K562 (cell line): ENCODE measurements around the gene GAB2. TPM values are rescaled to one million over a fixed set of nuclear protein-coding genes. Genes with fewer than 3 reads are reported as not detected.

Experiments
- ATAC-seq: fragments of 200-7000 bp; cut with Tn5 transposase; 3 replicates; pipeline ENCODE4 v1.9.1; 2020; ENCODE audit warnings: moderate library complexity
- BruUV-seq: library from RNA; stranded (reverse); fragments of 400-500 nt; replicated peaks from 2 replicates; lab custom pipeline; 2021; lab: Mats Ljungman, UMichigan
- CTCF ChIA-PET: fragments of 300-600 bp; formaldehyde crosslinking; extraction: SDS; loops from one replicate; lab custom pipeline; 2021; ENCODE audit warnings: low intra/inter-chr PET ratio; lab: Yijun Ruan, JAX
- POLR2A ChIA-PET: fragments of 300-600, 350-650 bp; sonication (Branson Sonifier 250); formaldehyde crosslinking; extraction: SDS; loops from one replicate; lab custom pipeline; 2021; ENCODE audit warnings: antibody characterized with exemption, inconsistent platforms; lab: Yijun Ruan, JAX
- DNase-seq, 4 experiments: peaks; one replicate each; pipeline versions ENCODE4 v3.0.0 to v3.0.0-alpha.2; 2011 to 2018; ENCODE audit warnings: low spot score in 3 of 4, mixed read lengths in 3 of 4; ENCODE audit errors: extremely low read depth in 1 of 4
- FAIRE-seq: peaks from 2 replicates; lab custom pipeline; 2011; peaks lifted over from hg19 to GRCh38; lab: Jason Lieb, UNC
- H2AFZ ChIP-seq: 2 replicates; pipeline ENCODE4 v1.6.0; 2011; ENCODE audit warnings: low read depth, low read length, control low read depth, inconsistent platforms
- H3K27ac ChIP-seq: fragments of 200-600 bp; 3 replicates; pipeline ENCODE4 v1.8.0; 2011; ENCODE audit warnings: low read depth, mild to moderate bottlenecking, control low read depth, inconsistent platforms, low read length, moderate library complexity, mixed read lengths; ENCODE audit errors: extremely low read depth
- H3K27me3 ChIP-seq, 2 experiments: fragments of 300-600 bp in 1 of 2; 2 replicates in 1 of 2; 3 replicates in 1 of 2; pipeline versions ENCODE4 v1.6.0 to v1.8.0; 2011; ENCODE audit warnings: inconsistent platforms in 2 of 2, low read length in 2 of 2, mild to moderate bottlenecking in 1 of 2, mixed read lengths in 1 of 2, moderate library complexity in 1 of 2; ENCODE audit not compliant: control insufficient read depth in 2 of 2, insufficient read depth in 2 of 2
- H3K36me3 ChIP-seq: fragments of 300-600 bp; 3 replicates; pipeline ENCODE4 v1.8.0; 2011; ENCODE audit warnings: mild to moderate bottlenecking, low read length, inconsistent platforms; ENCODE audit not compliant: control insufficient read depth, insufficient read depth
- H3K4me1 ChIP-seq, 2 experiments: fragments of 200-600 bp in 1 of 2; replicated peaks in 1 of 2; 2 replicates in 1 of 2; 3 replicates in 1 of 2; pipeline versions ENCODE4 v1.5.1 to v1.8.0; 2011; ENCODE audit warnings: inconsistent platforms in 2 of 2, low read length in 2 of 2, mild to moderate bottlenecking in 1 of 2, mixed read lengths in 1 of 2, moderate library complexity in 1 of 2; ENCODE audit not compliant: control insufficient read depth in 2 of 2, insufficient read depth in 2 of 2
- H3K4me2 ChIP-seq: 2 replicates; pipeline ENCODE4 v1.6.1; 2011; ENCODE audit warnings: low read length, control low read depth, inconsistent platforms, mixed read lengths; ENCODE audit not compliant: insufficient read depth
- H3K4me3 ChIP-seq: fragments of 200-600 bp; sonication (generic), shearing (Covaris generic); 2 replicates; pipeline ENCODE4 v1.5.1; 2016; ENCODE audit warnings: control low read depth, inconsistent platforms
- H3K79me2 ChIP-seq: fragments of 200-600 bp; 3 replicates; pipeline ENCODE4 v1.8.0; 2011; ENCODE audit warnings: low read length, inconsistent platforms; ENCODE audit not compliant: control insufficient read depth, insufficient read depth
- H3K9ac ChIP-seq, 2 experiments: 2 replicates each; pipeline versions ENCODE4 v1.6.0 to v1.6.1; 2011; ENCODE audit warnings: low read depth in 2 of 2, low read length in 2 of 2, control low read depth in 1 of 2, inconsistent platforms in 1 of 2, mild to moderate bottlenecking in 1 of 2, mixed read lengths in 1 of 2; ENCODE audit not compliant: insufficient read depth in 1 of 2
- H3K9me1 ChIP-seq: one replicate; pipeline ENCODE4 v1.6.0; 2011; ENCODE audit warnings: inconsistent platforms, mild to moderate bottlenecking, low read length, moderate library complexity; ENCODE audit not compliant: control insufficient read depth, insufficient read depth
- H3K9me3 ChIP-seq: replicated peaks from 2 replicates; pipeline ENCODE4 v1.5.1; 2011; ENCODE audit warnings: low read depth, low read length, inconsistent platforms; ENCODE audit not compliant: control insufficient read depth, insufficient read depth
- H4K20me1 ChIP-seq: replicated peaks from 2 replicates; pipeline ENCODE4 v1.6.1; 2011; ENCODE audit warnings: low read length, inconsistent platforms, mixed read lengths; ENCODE audit not compliant: control insufficient read depth, insufficient read depth
- BCOR ChIP-seq: fragments of 450-650 bp; IDR thresholded peaks from 2 replicates; pipeline ENCODE4 v1.6.1; 2016
- ESRRA ChIP-seq: fragments of 450-650 bp; IDR thresholded peaks from 2 replicates; pipeline ENCODE4 v1.6.1; 2014; ENCODE audit warnings: low read depth, mild to moderate bottlenecking, moderate library complexity, borderline replicate concordance
- FOXM1 ChIP-seq, 2 experiments: fragments of 450-650 bp in 1 of 2; sonication (generic) in 1 of 2; formaldehyde crosslinking in 1 of 2; IDR thresholded peaks; 2 replicates each; pipeline versions ENCODE4 v1.6.1 to v1.9.0; 2017 to 2022; ENCODE audit warnings: low read depth in 2 of 2, mild to moderate bottlenecking in 2 of 2, missing genetic modification reagents in 1 of 2, moderate library complexity in 1 of 2
- GABPB2 ChIP-seq: fragments of 250-450 bp; sonication (Bioruptor Pico); conservative IDR thresholded peaks from 2 replicates; pipeline ENCODE4 v1.5.1; 2021; ENCODE audit warnings: mild to moderate bottlenecking
- KHSRP ChIP-seq: fragments of 450-650 bp; IDR thresholded peaks from 2 replicates; pipeline ENCODE4 v1.6.1; 2017
- POLR2G ChIP-seq: fragments of 200-400 bp; formaldehyde crosslinking; IDR thresholded peaks from 2 replicates; pipeline ENCODE4 v1.6.1; 2017; ENCODE audit warnings: low read depth, mild to moderate bottlenecking, antibody characterized with exemption, low read length, moderate library complexity
- SRF ChIP-seq, 2 experiments: fragments of 250-450, 450-650 bp in 1 of 2; sonication (Bioruptor Pico) in 1 of 2; sonication (generic) in 1 of 2; formaldehyde crosslinking; IDR thresholded peaks; 2 replicates each; pipeline versions ENCODE4 v1.5.0 to v1.5.1; 2020 to 2022; ENCODE audit warnings: mild to moderate bottlenecking in 1 of 2, missing genetic modification reagents in 1 of 2
- TAF1 ChIP-seq: IDR thresholded peaks from 2 replicates; pipeline ENCODE4 v1.6.1; 2011; ENCODE audit warnings: mild to moderate bottlenecking, low read length, moderate library complexity; ENCODE audit not compliant: insufficient read depth, control insufficient read depth, severe bottlenecking; ENCODE audit errors: extremely low read depth
- ZKSCAN8 ChIP-seq: fragments of 200-800 bp; sonication (Bioruptor generic); IDR thresholded peaks from 2 replicates; pipeline ENCODE4 v1.6.1; 2016; ENCODE audit warnings: missing genetic modification characterization, missing compliant biosample characterization
- ZNF561 ChIP-seq: fragments of 450-650 bp; formaldehyde crosslinking; conservative IDR thresholded peaks from 2 replicates; pipeline ENCODE4 v1.4.0; 2020; ENCODE audit warnings: mild to moderate bottlenecking, moderate library complexity
- ZNF586 ChIP-seq: fragments of 450-650 bp; formaldehyde crosslinking; conservative IDR thresholded peaks from 2 replicates; pipeline ENCODE4 v1.4.0; 2020; ENCODE audit warnings: mild to moderate bottlenecking, moderate library complexity
- whole genome bisulfite sequencing: fragments of 100-300 bp; shearing (Covaris generic); methylation state at CpG from one replicate; pipeline ENCODE4 v1.1.6; 2016; ENCODE audit warnings: low coverage, mixed read lengths; ENCODE audit not compliant: insufficient coverage; ENCODE audit errors: missing lambda C conversion rate; 5-methylcytosine and 5-hydroxymethylcytosine counted together
- in situ Hi-C: fragments of 300-500 bp; cut with MboI; formaldehyde crosslinking; loops from 4 replicates; pipeline ENCODE4 v1.15.0; 2018; ENCODE audit warnings: inconsistent platforms, mixed read lengths
- intact Hi-C: fragments of 100-400 bp; cut with micrococcal nuclease; formaldehyde crosslinking; loops from 2 replicates; pipeline ENCODE4 v1.14.2; 2022
- polyA plus RNA-seq, 8 experiments: library from polyadenylated mRNA; depleted of rRNA in 4 of 8; stranded (reverse) in 5 of 8; unstranded in 3 of 8; fragments of >200 nt; fragmentation: Nextera tagmentation in 2 of 8; fragmentation: Illumina TruSeq in 1 of 8; extraction: Ambion mirVana in 2 of 8; extraction: Trizol in 1 of 8; gene quantifications; 2 replicates each; pipeline versions ENCODE4 v1.2.1 to v1.2.3, GENCODE V29; 2011 to 2014; ENCODE audit warnings: inconsistent platforms in 1 of 8, missing spikeins in 1 of 8
- total RNA-seq, 7 experiments: library from RNA; depleted of rRNA in 6 of 7; stranded (reverse); fragments of >200 nt in 6 of 7; fragmentation: Illumina TruSeq in 2 of 7; extraction: Trizol in 2 of 7; gene quantifications; 2 replicates each; pipeline versions ENCODE4 v1.2.1 to v1.2.3, GENCODE V29; 2011 to 2021; ENCODE audit warnings: low replicate concordance in 1 of 7
- TF ChIP-seq, protein P1 (sequence below): fragments of 250-450 bp; sonication (Bioruptor Pico); IDR thresholded peaks from 2 replicates; pipeline ENCODE4 v1.8.0; 2021; ENCODE audit warnings: borderline replicate concordance, mild to moderate bottlenecking, moderate library complexity; ENCODE audit not compliant: poor library complexity, severe bottlenecking
- TF ChIP-seq, protein P2 (sequence below): IDR thresholded peaks from 3 replicates; pipeline ENCODE4 v1.6.1; 2011; ENCODE audit warnings: borderline replicate concordance, mild to moderate bottlenecking; ENCODE audit not compliant: insufficient read length, insufficient read depth
- TF ChIP-seq, protein P3 (sequence below): fragments of 250-450 bp; sonication (Bioruptor Pico); IDR thresholded peaks from 2 replicates; pipeline ENCODE4 v1.5.0; 2020; ENCODE audit warnings: mild to moderate bottlenecking
- TF ChIP-seq, protein P4 (sequence below), 2 experiments: fragments of 450-650 bp in 1 of 2; sonication (generic) in 1 of 2; formaldehyde crosslinking in 1 of 2; IDR thresholded peaks in 1 of 2; conservative IDR thresholded peaks in 1 of 2; 2 replicates each; pipeline versions ENCODE4 v1.6.1 to v1.8.1; 2016 to 2023; ENCODE audit warnings: mild to moderate bottlenecking in 2 of 2, moderate library complexity in 2 of 2, inconsistent platforms in 1 of 2, missing genetic modification reagents in 1 of 2

GAB2 gene
- total and polyA plus RNA-seq, 9 of the 15 experiments (the other 6 are each of a cell fraction or from before 2014, with no cell fraction given): 2.3 to 35.2 (median 16.1) TPM

DNA sequence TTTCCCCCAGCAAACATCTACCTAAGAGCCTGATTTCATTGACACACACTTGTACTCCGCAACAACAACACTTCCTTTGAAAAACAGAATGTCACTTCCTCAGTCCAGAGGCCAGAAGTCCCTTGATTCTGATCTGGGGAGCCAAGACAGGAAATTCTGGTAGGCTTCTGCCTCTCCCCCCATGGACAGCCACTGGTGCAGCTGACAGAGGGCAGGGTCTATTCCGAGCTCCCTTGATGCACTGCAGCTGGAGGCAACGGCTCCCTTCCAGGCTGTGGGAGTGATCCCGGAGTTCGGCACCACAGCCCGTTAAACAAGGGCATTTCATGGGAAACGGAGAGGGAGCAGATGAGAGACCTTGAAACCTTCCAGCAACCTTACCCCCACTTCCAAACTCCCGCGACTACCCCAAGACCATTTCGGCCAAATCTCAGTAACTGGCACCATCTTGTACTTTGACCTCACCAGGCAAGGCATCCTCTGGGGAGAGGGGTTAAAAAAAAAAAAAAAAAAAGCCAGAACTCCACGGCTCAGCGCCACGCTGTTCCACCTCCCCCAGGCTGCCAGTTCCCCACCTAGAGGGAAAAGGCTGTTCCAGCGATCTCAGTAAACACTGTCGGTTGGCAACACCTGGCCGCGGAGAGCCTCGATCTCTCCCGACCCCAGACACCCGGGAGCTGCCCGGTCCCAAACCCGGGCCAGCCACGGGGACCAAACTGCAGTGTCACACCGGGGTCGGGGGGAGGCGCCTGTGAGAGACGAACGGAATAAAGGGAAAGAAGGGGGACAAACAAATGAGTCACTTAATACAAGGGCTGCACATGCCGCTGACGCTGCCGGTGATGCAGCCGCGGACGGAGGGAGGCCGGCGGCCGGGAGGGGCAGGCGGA lies 1.1 kb downstream of the GAB2 start:
- Histone ChIP-seq H3K79me2 (peaks cover 59% of the 10 kb centered on the region), H3K36me3 (no peaks in the 10 kb centered on the region; the same call in 2 of the 3 replicates), H3K4me2 (peak overlapping the region; percentile 92), H4K20me1 (no peaks in the 10 kb centered on the region), H3K9me3 (no peaks in the 10 kb centered on the region), H3K9me1 (no peaks in the 10 kb centered on the region), H3K27ac (peak overlapping the region; percentile 89), H3K9ac (peak overlapping the region; percentile 83 to 90), H2AFZ (peak overlapping the region; percentile 84), H3K27me3 (no peaks in the 10 kb centered on the region), H3K4me1 (peaks cover 23 to 41% of the 10 kb centered on the region in 2 experiments), H3K4me3 (peak overlapping the region; percentile 69)
- under 1% methylated on average over 23 of the region's 38 CpGs for WGBS
- intact Hi-C loops: loop anchor here (1.0 to 5.0 kb wide), 3 partner anchors 126 to 274 kb away; no protein-coding TSS in a partner anchor
- FAIRE-seq (no peak), DNase-seq (peak; percentile 80 to 91 (median 82)), ATAC-seq (peak; percentile 74)
- BruUV-seq: TSS peak; percentile 65
- ChIA-PET POLR2A (interaction anchor here (0.5 to 2.0 kb wide), 17 partner anchors 10 to 1899 kb away, joined by 3 to 7 read pairs (median 4); no protein-coding TSS in a partner anchor), CTCF (interaction anchor here (0.9 to 1.9 kb wide), 2 partner anchors 147 to 188 kb away, joined by 3 to 6 read pairs; no protein-coding TSS in a partner anchor)
- in situ Hi-C loops: no loop called here
- TF ChIP-seq TAF1: peak; percentile 50
- TF ChIP-seq, protein P1, sequence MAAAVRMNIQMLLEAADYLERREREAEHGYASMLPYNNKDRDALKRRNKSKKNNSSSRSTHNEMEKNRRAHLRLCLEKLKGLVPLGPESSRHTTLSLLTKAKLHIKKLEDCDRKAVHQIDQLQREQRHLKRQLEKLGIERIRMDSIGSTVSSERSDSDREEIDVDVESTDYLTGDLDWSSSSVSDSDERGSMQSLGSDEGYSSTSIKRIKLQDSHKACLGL (CRISPR knock-in tag): no peak
- no peak for TF ChIP-seq ZNF586 (CRISPR knock-in tag)
- TF ChIP-seq BCOR: peak; percentile 61
- TF ChIP-seq, protein P2, sequence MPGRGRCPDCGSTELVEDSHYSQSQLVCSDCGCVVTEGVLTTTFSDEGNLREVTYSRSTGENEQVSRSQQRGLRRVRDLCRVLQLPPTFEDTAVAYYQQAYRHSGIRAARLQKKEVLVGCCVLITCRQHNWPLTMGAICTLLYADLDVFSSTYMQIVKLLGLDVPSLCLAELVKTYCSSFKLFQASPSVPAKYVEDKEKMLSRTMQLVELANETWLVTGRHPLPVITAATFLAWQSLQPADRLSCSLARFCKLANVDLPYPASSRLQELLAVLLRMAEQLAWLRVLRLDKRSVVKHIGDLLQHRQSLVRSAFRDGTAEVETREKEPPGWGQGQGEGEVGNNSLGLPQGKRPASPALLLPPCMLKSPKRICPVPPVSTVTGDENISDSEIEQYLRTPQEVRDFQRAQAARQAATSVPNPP: no peak
- TF ChIP-seq ESRRA: no peak; the same call in 1 of the 2 replicates
- TF ChIP-seq ZNF561 (CRISPR knock-in tag): no peak
- TF ChIP-seq, protein P3, sequence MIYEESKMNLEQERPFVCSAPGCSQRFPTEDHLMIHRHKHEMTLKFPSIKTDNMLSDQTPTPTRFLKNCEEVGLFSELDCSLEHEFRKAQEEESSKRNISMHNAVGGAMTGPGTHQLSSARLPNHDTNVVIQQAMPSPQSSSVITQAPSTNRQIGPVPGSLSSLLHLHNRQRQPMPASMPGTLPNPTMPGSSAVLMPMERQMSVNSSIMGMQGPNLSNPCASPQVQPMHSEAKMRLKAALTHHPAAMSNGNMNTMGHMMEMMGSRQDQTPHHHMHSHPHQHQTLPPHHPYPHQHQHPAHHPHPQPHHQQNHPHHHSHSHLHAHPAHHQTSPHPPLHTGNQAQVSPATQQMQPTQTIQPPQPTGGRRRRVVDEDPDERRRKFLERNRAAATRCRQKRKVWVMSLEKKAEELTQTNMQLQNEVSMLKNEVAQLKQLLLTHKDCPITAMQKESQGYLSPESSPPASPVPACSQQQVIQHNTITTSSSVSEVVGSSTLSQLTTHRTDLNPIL (CRISPR knock-in tag): no peak
- no peak for TF ChIP-seq ZKSCAN8 (CRISPR knock-in tag)
- TF ChIP-seq KHSRP: no peak
- TF ChIP-seq GABPB2 (CRISPR knock-in tag): no peak
- TF ChIP-seq SRF (CRISPR knock-in tag; IDR thresholded peaks at IDR 0.05): peak in 1 of 2 experiments; percentile 13; a peak in 1 of 4 replicates
- TF ChIP-seq, protein P4, sequence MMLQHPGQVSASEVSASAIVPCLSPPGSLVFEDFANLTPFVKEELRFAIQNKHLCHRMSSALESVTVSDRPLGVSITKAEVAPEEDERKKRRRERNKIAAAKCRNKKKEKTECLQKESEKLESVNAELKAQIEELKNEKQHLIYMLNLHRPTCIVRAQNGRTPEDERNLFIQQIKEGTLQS (IDR thresholded peaks at IDR 0.05): peak; percentile 92
- TF ChIP-seq, protein P4 (CRISPR knock-in tag; conservative IDR thresholded peaks at IDR 0.05): peak; percentile 78; the same call in 1 of the 2 replicates
- TF ChIP-seq POLR2G: peak; percentile 93
- TF ChIP-seq FOXM1 (IDR thresholded peaks at IDR 0.05; ENCODE audit: low read depth): 0 out of 2 replicates have a peak, but pooled peaks have one; percentile 32
- no peak for TF ChIP-seq FOXM1 (CRISPR knock-in tag; IDR thresholded peaks at IDR 0.05; ENCODE audit: low read depth)
